Measurements from ENCODE around the gene LZTR1.

- TF ChIP-seq FOXP2 (optimal IDR thresholded peaks at IDR 0.05; ENCODE audit: control extremely low read depth, extremely low read length, insufficient read depth): no peak
- no peak for TF ChIP-seq EZH2 (IDR thresholded peaks at IDR 0.05)
These were observed 56.3 kb downstream of the LZTR1 start for GRCh38 chr22:21038405-21038804.
